Left renal cortex interstitium (tissue), 4 donors: ENCODE data around the gene GLIS1. TPM values are rescaled to one million over a fixed set of nuclear protein-coding genes. Genes with fewer than 3 reads are reported as not detected.

Source experiments
- DNase-seq, 4 donors: peaks; one replicate each; pipeline ENCODE4 v3.0.0-alpha.2; 2013; ENCODE audit warnings: low read depth in 4 of 4, low spot score in 2 of 4, missing footprints in 1 of 4
- polyA plus RNA-seq, 4 donors: library from polyadenylated mRNA; unstranded; fragments of 120-200 nt; gene quantifications; one replicate each; pipeline ENCODE4 v1.2.1, GENCODE V29; 2013; ENCODE audit not compliant: insufficient read length in 4 of 4

Gene GLIS1
- polyA plus RNA-seq, 4 donors, result 1.8 to 3.6 (median 3.0) TPM

DNA sequence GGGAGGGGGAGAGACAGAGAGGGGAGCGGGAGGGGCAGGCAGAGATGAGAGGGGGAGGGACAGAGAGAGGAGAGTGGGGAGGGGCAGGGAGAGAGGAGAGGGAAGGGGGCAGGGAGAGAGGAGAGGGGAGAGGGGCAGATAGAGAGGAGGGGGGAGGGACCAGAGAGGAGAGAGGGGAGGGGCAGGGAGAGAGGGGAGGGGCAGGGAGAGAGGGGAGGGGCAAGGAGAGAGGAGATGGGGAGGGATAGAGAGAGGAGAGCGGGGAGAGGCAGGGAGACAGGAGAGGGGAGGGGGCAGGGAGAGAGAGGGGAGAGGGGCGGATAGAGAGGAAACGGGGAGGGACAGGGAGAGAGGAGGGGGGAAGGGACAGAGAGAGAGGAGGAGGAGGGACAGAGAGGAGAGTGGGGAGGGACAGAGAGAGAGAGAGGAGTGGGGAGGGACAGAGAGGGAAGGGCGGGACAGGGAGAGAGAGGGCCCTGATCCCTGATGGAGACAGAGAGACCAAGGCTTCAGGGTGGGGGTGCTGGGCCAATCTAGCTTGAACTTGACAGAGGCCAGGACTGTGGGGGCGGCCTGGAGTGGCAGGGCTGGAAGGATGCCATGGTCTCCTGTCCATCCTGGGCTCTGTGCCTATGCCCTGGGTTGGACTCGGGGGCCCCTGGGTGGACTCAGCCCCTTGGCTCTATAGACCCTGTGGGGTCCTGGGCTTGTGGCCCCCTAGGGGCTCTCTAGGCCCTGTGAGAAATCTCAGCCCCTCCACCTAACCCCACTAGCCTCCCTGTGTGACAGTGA, 236.1 kb downstream of the GLIS1 start:
- no peak for DNase-seq

DNA sequence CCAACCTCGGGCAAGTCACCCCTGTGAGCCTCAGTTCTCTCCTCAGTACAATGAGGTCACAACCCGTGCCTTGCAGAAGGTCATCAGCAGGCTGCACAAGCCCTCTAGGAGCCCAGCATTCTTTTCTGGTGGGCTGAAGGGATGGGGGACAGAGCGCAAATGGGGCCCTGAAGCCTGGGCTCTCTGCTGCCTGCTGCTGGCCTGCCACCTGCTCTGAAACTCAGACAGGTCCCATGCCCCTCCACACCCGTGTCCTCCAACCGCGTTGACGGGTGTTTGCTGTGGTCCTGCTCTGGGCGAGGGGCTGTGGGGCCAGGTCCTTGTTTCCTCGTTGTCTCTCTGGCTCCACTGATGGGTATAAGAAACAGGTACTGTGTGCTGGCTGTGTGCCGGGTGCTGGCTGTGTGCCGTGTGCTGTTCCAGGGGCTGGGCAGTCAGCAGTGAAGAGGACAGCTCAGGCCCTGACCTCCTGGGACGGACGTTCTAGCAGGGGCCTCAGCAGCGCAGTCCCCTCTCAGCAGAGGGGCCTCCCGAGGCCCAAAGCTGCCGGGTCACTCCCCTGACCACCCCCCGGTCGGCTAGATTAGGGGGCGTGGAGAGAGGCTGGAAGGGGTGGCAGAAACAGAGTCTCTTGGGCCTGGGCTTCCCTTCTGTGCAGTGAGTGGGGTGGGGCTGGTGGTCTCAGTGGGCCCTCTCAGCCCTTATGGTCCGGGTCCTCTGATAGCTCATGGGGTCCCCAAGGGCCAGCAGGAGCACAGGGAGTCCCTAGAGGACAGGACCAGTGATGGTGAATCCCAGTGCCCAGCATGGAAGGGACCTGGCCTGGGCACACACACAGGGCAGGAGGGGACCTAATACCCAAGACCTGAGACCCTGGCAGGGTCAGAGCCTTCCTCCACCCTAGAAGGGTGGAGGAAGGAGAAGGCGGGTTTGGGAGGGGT, 237.6 kb downstream of the GLIS1 start:
- DNase-seq, result no peak

DNA sequence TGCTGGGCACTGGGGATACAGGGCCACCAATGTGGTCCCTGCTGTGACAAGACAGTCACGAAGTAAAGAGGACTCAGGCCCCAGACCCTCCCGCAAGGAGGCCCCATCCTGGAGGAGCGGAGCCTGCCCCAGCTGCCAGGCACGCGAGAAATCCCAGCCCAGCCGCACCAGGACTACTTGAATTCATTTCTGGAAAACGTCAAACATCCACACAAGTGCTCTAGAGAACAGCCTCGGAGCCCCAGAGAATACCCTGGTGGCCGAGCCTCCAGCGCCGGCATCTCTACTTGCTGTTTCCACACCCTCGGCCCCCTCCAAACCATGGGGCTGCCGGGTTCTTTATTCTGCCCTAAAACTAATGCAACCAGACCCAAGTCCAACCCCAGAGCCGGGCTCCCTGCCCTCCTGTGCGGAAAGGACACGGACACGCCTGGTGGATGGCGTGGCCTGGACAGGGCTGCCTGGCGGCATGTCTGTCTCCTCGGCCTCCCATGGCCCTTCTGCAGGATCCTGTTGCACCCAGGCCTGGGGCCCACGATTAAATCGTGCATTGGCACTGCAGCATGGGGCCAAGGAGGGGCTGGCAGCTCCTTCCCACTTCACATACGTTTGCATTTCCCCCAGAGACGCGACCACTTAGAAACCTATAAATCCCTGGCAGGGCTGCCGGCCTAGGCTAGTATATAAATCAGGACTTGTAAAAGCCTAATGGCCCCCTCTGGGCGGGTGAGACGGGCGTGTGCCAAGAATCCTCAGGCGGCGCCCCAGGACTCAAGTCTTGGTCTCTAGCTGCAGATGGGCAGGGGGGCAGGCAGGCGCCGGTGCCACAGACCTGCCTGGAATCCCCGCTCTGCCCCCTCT, 238.5 kb downstream of the GLIS1 start:
- no peak for DNase-seq

DNA sequence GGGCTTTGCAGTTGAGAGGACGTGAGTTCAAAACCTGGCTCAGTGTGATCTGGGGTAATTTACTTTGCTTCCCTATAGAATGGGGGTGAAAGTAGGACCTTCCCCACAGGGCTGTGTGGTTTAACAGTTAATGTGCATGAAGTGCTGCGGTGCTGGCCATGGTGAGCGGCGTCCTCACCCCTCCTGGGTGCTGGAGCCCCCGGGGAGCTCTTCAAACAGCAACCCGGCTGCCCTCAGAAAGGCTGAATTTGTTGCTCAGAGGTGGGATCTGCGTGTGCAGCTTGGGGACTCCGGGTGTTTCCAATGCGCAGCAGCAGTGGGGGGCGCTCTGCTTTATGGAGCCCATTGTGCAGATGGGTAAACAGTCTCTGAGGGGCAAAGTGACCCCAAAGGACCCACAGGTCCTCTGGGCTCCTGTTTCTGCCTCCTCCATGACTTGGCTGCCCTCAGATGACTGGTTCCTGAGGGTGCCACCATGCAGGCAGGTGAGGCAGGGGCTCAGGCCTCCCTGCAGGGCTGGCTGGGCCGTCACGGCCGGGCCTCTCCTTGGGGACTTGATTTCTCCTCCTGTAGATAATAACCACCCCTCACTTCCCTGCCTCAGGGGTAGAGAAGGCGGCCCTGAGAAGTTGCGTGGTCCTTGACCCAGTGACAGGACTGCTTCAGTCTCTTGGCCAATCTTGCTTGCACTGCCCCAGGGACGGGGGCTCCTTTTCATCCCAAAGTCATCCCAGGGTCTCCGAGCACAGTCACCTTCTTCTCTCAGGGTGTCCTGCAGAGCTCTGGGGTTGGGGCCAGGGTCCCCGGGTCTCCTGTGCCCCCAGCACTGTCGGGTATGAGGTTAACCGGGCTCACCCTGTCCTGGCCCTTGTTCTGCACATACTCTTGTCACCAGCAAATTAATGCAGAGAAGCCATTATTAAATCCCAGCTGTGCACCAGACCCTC, 239.4 kb downstream of the GLIS1 start:
- DNase-seq, result no peak

DNA sequence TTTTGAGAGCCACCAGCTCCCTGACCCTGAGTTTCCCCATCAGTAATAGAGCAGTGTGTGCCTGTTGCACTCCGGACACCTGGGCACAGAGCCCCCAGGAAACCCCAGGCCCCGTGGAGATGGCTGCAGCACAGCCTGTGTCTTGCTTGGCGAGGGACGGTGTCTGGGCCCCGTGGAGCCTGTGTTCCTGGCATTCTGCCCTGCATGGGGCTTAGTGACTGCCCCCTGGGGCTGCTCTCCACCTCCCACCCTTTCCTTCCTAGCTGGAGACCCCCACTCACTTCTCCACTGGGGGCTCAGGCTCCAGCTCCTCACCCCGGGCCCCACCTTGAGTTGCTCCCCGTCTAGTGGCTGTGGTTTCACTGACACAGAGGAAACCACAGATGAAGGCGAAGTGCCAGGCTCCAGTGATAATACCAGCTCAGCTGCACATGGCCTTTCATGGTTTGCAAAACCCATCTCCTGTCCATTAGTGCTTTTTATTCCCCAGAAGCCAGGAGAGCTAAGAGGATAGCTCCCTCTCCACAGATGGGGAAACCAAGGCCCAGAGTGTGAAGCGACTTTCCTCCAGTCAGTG, 240.3 kb downstream of the GLIS1 start:
- DNase-seq, result no peak

DNA sequence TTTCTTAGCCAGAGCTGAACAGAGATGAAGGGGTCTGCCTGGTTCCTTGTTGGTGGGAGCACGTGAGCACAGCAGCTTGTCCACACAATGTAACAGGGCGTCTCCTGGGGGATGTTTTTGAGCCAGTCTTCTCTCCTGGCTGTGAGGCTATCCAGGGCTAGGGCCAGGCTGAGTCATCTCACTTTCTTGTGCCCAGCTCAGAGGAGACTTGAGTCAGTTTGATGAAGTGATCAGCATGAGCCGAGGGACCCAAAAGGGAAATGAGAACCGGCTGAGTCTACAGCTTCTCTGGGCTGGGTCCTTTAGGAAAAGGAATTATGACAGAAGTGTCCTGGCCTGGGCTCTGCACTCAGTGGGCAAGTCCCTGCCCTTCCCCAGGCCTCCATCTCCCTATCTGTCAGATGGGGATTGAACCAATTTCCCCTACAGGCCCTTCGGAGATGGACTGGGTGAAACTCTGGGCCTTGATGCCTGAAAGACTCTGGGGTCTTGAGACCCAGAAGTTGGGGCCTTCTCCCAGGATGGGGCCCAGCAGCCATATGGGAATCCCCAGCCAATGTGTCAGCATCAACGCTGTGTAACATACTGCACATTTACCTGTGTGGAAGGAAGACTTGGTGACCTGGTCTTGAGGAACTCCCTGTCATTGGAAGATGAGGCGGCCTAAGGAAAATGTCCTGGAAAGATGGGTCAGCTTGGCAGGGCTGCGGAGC, 243.2 kb downstream of the GLIS1 start:
- no peak for DNase-seq

DNA sequence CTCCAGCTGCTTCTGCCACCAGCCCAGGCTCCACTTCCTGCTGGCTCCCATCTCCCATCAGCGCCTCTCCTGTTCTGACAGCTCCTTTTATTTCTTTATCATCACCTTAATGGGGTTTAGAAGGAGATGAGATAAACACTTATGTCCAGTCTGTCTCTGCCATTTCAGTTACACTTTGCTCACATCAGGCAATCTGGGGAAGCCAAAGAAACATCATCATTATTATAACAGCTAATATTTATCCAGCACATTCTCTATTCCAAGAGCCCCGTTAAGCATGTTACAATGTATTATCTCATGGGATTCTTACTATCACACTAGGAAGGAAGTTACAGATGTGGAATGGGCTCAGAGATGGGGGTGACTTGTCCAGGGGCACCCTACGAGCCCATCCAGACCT, 248.6 kb downstream of the GLIS1 start:
- DNase-seq, result no peak

DNA sequence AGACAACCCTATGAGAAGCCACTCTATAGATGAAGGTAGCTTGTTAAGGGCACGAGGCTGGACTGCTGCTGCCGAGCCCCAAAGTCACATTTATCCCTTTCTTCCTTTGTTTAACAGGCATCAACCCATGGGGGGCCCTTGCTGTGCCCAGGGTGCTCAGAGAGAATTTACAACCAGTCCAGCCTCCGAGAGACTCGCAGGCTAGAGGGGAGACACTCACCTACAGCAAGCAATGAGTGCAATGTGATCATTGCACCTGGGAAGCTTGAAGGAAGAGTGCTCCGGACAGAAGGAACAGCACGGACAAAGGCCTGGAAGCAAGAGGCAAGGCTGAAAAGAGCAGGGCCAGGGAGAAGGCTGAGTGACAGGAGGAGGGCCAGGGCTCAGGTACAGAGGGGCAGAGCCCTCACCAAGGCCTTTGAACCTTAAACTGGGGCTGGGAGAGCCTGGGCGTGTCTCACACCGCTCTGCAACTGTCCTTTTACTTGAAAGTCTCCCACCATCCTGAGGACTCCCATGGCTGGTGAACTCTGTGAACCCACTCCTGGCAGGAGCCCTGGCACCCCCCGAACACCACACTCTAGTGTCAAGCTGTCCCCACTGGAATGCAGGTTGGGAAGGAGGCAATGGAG, 252.5 kb downstream of the GLIS1 start:
- DNase-seq, result no peak

DNA sequence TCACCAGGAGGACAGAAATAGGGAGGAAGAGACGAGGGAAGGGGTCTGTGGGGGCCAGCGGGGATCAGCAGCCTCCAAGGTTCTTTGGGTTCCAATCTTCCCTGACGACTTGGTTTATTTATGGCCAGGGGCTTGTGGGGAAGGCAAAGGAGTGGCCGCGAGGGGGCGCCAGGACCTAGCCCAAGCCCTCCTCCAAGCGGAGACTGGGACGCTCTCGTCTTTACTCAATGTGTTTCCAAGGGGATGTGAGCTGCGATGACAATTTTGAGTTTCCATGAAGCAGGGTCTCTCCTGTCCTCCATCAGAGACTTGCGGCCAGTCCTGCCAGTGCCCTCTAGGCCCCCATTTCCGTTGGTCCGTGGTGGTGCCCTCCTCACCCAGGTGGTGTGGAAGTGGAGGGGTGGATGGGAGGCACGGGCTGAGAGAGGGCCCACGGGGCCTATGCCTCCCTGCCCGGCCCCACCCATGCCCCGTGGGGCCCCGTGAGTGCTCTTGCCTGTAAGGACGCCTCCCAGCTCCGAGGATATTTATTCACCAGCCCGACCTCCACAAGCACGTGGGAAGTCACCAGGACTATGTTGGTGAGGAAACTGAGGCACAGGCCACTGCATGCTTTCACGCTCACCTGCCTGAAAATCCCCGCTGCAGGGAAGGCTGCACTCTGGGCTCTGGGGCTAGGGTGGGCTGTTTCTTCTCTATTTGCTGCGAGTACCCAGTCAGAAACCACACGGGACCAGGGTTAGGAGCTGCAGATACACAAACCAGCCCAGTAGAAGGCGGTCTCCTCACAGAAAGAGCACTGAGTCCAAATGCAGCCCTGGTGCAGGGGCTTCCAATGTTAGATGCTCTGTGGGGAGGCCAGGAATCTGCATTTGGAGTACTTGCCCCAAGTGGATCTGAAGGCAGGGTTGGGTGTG, 253.2 kb downstream of the GLIS1 start:
- peak in 2 of 4 donors; percentile 66 to 68 for DNase-seq

DNA sequence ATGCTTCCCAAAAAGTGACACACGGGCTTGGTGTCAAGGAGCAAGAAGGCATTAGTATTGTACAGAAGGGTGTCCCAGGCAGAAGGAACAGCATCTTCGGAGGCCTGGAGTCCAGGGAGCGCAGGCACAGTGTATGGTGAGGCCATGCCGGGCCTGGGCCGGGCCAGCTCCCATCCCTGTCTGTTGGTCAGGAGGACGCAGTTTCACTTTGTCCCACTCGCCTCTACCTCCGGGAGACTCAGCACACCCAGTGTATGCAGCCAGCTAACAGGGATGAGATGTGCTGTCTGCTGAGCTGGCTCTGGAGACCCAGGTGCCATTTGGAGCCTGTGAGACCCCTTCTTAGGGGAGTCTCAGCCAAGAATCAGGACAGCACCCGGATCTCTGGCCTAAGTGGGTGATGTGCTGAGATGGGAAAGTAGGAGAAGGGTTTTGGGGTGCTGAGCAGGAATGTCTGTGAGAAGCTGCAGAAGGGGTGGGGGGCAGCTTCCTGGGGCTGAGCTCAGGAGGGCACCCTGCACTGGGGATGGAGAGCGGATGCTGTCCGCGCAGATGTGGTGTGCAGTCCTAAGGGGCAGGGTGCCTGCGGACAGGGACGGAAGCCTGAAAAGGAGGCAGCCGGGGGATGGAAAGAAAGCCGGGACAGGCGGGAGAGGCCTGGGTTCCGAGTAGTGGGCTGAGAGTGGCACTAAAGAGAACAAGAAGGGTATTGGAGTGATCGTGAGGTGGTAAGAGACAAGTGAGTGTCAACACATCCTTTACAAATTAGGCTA, 254.1 kb downstream of the GLIS1 start:
- no peak for DNase-seq

DNA sequence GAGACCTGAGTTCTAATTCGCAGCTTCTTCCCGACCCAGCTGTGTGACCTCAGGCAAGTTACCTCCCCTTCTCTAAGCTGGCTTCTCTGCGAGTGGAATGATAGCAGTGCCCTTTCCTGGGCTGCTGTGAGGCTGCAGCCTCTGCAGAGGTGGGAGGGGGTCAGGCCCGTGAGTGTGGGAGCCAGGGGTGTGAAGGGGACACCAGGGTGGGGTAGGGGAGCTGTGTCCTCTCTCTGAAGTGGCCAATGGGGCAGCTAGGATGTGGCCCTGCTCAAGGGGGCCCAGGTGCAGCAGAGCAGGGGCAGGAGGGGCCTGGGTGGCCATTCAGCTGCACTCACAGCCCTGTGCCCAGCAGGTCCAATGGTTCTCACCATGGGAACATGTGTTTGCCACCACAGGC, 255.3 kb downstream of the GLIS1 start:
- DNase-seq, result no peak

DNA sequence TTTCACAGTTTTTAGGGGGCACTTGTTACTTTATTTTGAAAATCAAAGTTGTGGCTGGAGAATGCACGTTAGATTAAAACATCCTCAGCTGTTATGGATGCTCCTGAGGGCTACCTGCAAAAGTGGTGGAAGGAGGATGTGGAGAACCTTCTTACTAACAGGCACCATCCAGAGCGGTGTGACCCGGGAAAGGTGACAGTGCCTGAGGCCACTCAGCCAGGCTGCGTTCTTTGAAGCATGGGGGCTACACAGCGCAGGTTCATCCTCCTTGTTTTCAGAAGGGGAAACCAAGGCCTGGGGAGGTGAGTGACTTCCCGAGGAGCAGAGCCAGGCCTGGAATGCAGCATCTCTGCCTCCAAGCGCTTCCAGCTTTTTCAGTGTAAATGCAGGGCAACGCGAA, 255.8 kb downstream of the GLIS1 start:
- no peak for DNase-seq

DNA sequence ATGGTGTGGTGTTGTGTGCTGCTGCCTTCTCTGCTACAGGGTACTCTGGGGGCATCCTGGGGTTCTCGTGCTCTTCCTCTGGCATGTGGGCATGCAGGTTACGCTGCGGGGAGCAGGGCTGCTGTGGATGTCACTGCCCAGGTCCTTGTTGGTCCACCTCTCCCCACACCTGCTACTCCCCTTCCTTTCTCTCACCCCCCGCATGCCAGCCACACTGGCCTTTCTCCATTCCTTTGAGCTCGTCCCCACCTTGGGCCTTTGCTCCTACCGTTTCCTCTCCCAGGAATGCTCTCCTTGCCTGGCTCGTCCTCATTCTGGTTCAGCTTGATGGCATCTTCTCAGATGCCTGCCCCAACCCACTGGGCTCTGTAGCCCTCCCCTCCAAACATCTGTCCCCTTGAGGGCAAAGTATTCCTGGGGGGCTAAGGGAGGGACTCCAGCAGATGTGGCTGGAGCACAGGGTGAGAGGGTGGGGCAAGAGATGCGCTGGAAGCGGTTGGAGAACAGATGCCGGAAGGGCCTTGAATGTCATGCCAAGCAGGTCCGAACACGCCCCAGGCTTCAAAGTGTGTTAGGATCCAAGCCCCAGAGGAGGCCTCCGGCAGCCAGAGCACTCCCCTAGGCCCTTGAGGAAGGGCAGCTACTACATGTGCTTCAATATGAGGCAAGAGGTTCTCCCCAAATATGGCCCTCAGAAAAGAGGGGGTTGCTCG, 256.4 kb downstream of the GLIS1 start:
- no peak for DNase-seq

DNA sequence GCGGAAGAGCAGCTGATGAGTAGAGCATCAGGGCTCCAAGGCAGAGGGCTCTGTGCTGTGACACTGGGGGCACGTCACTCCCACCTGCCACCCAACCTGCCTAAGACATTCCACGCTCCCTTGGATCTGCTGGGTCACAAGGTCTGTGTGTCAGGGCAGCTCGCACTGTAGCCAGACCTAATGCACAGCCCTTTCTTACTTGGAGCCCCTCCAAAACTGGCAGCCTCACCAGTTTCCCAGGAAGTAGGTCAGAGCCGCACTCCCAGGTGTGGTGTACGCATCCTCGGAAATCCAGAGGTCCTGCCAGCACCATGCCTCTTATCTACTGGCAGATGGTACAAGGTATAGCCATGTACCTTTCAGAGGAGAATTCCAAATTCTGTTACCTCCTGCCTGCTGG, 257.5 kb downstream of the GLIS1 start:
- DNase-seq, result no peak

DNA sequence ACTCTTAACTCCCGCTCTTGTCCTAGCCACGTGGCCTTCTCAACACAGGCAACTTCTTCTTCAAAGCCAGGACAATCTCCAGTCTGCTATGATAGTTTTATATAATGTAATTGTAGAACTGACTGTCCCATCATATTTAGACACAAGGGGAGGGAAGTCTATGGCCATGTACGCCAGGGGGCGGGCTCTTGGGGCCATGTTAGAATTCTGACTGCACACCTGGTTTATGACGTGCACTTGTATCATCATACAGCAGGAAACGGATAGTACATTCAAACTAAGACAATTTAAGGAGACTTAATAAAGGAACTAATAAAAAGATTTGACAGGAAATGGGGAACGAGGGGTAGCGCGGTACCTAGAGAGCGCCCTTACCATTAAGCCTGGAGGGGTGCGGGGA, 258.3 kb downstream of the GLIS1 start:
- no peak for DNase-seq

DNA sequence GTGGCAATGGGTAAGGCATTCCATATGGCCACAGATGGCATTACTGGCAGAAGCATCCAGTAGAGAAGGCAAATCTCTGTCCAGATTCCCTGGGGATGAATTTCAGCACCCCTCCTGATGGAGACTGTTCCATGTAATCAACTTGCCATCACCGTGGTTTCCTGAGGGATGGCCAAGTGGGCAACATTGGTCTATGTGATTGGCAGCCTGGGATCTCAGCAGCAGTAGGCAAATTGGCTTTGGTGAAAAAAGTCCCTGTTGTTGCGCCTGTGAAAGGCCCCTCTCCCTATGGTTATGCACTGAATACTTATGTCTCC, 260.5 kb downstream of the GLIS1 start:
- no peak for DNase-seq
